Raji (cell line): ENCODE data around the gene LCE6A.

Experiments used
- POLR2A ChIP-seq: IDR thresholded peaks from 2 replicates; pipeline ENCODE4 v1.6.1; 2011; ENCODE audit warnings: low read depth, low read length, control low read depth; ENCODE audit not compliant: insufficient read depth

Gene LCE6A

DNA sequence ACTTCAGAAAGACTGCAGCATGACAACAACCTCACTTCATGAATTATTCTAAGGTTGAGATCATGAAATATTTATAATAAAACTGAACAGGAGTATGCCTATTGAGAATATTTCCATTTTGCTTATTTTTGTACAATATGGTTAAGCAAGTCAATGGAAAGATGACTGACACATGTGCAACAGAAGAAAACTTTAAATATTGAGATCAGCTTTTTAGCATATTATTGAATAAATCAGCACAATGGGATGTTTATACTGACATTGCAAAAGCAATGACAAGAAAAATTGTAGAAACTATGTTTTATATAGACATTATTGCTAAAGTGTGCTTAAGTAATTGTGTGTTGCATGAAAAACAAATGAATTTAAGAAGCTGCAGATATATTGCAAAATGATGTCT is 21.8 kb downstream of the LCE6A start:
- TF ChIP-seq POLR2A: no peak

- TF ChIP-seq POLR2A: no peak
Measured at GRCh38 chr1:152866321-152866720, 23.7 kb downstream of the LCE6A start.

- TF ChIP-seq POLR2A: no peak
Measured at GRCh38 chr1:152869808-152870419, 27.3 kb downstream of the LCE6A start.

DNA sequence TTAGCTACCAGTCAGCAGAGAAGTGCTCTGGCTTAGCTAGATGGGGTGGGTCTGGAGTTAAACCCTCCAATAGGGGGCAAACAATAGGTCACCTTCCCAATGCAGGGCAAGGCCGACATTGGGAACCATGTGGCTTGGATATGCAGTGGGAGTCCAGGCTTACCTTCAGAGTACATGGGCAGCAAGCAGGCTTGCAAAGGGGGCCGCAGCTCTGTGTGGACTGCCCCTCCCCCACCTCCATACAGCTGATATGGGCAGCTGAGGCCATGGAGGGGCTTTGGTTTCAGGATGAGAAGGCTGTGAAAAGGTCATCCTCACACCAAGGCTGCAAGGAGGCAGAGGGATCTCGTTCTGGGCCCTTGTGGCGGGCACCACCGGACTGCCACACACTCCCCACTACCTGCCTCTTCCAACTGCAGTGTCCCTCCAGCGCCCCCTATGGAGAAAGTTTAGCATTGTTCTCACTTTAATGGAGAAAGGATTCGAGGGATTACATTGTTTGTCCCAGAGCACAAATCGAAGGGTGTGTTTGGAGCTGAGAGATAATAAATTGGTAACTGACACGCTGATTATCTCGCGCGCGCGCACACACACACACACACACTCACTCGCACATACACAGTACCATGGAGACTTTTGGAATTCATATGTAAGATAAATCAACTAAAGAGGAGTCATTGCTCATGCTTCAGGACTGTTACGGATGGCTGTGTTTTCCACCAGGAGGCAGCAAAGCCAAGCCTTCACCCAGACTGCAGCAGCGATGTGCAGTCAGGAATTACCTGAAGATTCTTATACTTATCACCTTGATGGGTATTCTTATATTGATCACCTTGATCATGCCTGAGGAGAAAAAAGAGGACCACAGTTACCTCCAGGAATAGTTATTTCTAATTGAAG is 28.4 kb downstream of the LCE6A start:
- TF ChIP-seq POLR2A: no peak

DNA sequence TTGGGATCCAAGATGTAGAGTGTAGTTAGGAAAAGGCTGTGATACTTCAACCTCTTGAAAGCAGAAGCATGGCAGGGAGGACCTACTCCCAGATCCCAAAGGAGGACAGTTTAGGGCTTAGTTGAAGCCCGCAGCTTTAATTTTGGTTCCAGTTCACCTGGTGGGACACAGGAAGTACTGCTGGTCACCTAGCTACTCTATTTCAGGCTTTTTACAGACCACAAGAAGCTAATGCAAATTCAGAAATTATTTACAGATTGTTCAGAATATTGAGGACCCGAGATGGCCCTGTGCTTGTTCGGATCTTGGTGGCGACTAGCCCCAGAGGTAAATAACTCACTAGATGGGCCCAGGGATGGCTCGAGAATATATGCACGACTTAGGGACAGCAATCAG is 29.1 kb downstream of the LCE6A start:
- TF ChIP-seq POLR2A: no peak

- no peak for TF ChIP-seq POLR2A
Measured at GRCh38 chr1:152873495-152873894, 30.8 kb downstream of the LCE6A start.

DNA sequence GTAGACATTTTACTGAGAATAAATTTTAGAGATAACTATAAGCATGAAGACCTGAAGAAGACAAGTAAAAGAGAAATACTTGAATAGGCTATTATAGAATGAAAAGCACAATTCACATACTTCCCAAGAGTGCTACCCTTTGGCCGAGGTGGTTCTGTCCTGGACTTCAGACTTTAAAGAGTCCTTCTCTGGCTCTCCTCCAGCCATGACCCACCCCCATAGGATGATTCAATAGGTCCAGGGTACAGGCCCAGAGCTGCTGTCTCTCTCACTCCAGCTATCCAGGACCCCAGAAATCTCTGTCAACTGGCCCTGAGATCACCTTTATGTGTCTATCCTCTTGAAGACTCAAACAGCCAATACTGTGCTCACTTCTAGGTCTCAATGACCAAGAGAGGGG is 34.2 kb downstream of the LCE6A start:
- TF ChIP-seq POLR2A: no peak

DNA sequence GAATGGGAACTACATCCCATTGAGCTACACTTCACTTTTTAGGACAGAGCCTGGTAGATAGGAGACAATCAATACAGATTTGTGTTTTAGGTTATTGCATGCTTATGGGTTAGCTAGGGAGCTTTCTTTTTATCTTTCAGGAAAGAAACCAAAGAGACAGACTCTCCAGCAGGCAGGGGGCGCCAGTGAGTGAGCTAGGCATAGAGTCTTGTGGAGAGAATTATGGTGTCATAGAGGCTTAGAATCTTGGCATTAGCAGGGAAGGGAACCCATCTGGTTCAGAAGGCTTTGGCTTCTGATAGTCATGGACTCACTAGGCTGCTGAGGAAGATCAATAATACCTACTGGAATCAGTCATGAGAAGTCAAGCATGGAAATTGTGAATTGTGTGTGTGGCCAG is 35.4 kb downstream of the LCE6A start, which contains the start of gene SMCP:
TSS of gene SMCP (plus strand) at position 281 of the 400 bp plus-strand sequence. CDS start 6,101 bp downstream, outside the sequence.
- TF ChIP-seq POLR2A: no peak

- TF ChIP-seq POLR2A: no peak
Measured at GRCh38 chr1:152879559-152880198, 37.0 kb downstream of the LCE6A start.

GRCh38 chr1:152880316-152880715 is 37.7 kb downstream of the LCE6A start:
- TF ChIP-seq POLR2A: no peak

GRCh38 chr1:152880907-152881306 is 38.3 kb downstream of the LCE6A start:
- no peak for TF ChIP-seq POLR2A

DNA sequence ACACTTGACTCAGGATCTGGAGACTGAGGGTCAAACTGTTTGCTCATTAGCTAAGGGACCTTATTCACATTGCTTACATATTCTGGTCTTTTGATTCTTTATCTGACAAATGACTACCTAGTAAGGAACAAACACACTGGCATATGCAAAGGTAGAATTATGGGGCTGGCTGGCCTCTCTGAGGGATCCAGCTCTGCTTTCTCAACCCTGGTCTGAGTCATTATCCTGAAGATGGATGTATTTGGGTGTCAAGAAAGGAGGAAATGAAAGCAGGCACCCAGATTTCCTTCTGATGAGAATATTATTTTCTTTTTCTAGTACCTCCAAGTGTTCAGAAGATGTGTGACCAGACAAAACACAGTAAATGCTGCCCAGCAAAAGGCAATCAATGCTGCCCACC is 41.4 kb downstream of the LCE6A start:
- TF ChIP-seq POLR2A: no peak

GRCh38 chr1:152884506-152884905 is 41.9 kb downstream of the LCE6A start:
- no peak for TF ChIP-seq POLR2A

- TF ChIP-seq POLR2A: no peak
Measured at GRCh38 chr1:152884966-152885624, 42.4 kb downstream of the LCE6A start.

DNA sequence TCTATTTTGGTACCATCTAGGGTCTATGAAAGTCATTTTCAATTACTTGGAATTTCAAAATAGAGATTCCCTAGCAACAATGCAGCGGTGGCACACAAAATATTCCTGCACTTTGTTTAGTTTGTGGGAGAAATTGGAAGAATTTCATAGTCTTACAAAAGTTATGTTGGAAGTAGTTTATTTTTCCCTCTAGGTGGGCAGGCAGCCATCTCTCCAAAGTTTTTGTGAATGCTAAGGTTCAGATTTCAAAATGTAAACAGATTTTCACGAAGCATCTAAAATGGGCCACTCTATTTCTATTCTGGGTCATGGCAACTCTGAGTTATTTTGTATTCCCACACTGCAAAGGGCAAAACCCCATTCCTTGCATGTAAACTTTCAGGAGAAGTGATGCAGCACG is 43.4 kb downstream of the LCE6A start:
- no peak for TF ChIP-seq POLR2A

GRCh38 chr1:152886758-152887409 is 44.2 kb downstream of the LCE6A start:
- TF ChIP-seq POLR2A: no peak

- TF ChIP-seq POLR2A: no peak
Measured at GRCh38 chr1:152888126-152888525, 45.5 kb downstream of the LCE6A start.
